Common myeloid progenitor, CD34-positive (primary cell): ENCODE results near the gene OR1S2.

Experiments
- CTCF ChIA-PET: fragments of 350-600 bp; sonication (Branson Sonifier 250); formaldehyde crosslinking; loops from one replicate; lab custom pipeline; 2021; ENCODE audit warnings: antibody characterized with exemption; lab: Charles Lee
- POLR2A ChIA-PET: fragments of 350-600 bp; sonication (Branson Sonifier 250); formaldehyde crosslinking; loops from one replicate; lab custom pipeline; 2021; ENCODE audit warnings: antibody characterized with exemption; lab: Charles Lee
- DNase-seq, 3 donors: peaks; one replicate each; pipeline versions ENCODE4 v3.0.0 to v3.0.0-alpha.2; 2013
- H3K27ac ChIP-seq, 2 experiments: 1 replicate in 1 of 2; 2 replicates in 1 of 2; pipeline ENCODE4 v1.7.0; 2013; ENCODE audit warnings: inconsistent platforms in 2 of 2, low read length in 2 of 2, mild to moderate bottlenecking in 2 of 2, low read depth in 1 of 2, moderate library complexity in 1 of 2; ENCODE audit not compliant: severe bottlenecking in 2 of 2, insufficient read depth in 1 of 2, poor library complexity in 1 of 2
- H3K27me3 ChIP-seq, 5 experiments: replicated peaks in 2 of 5; 1 replicate in 3 of 5; 2 replicates in 2 of 5; pipeline versions ENCODE4 v1.6.1 to v1.7.0; 2013; ENCODE audit warnings: low read length in 4 of 5, mild to moderate bottlenecking in 2 of 5, moderate library complexity in 2 of 5, inconsistent platforms in 1 of 5; ENCODE audit not compliant: insufficient read depth in 5 of 5, control insufficient read depth in 4 of 5
- H3K36me3 ChIP-seq, 4 experiments: 1 replicate in 2 of 4; 2 replicates in 2 of 4; pipeline versions ENCODE4 v1.6.1 to v1.7.0; 2013; ENCODE audit warnings: low read length in 3 of 4, control low read depth in 1 of 4, mild to moderate bottlenecking in 1 of 4; ENCODE audit not compliant: control insufficient read depth in 4 of 4, insufficient read depth in 4 of 4
- H3K4me1 ChIP-seq, 4 experiments: 1 replicate in 3 of 4; 2 replicates in 1 of 4; pipeline versions ENCODE4 v1.6.1 to v1.7.1; 2013; ENCODE audit warnings: low read length in 3 of 4, mild to moderate bottlenecking in 3 of 4, control low read depth in 1 of 4, inconsistent platforms in 1 of 4, moderate library complexity in 1 of 4; ENCODE audit not compliant: control insufficient read depth in 4 of 4, insufficient read depth in 4 of 4; ENCODE audit errors: control extremely low read depth in 1 of 4
- H3K4me3 ChIP-seq, 7 experiments: 1 replicate in 4 of 7; 2 replicates in 3 of 7; pipeline versions ENCODE4 v1.5.1 to v1.7.0; 2013; ENCODE audit warnings: mild to moderate bottlenecking in 7 of 7, low read length in 6 of 7, moderate library complexity in 6 of 7, inconsistent platforms in 2 of 7, low read depth in 2 of 7, control low read depth in 1 of 7; ENCODE audit not compliant: insufficient read depth in 4 of 7, control insufficient read depth in 1 of 7; ENCODE audit errors: extremely low read depth in 1 of 7
- H3K9me3 ChIP-seq, 5 experiments: 1 replicate in 4 of 5; 2 replicates in 1 of 5; pipeline versions ENCODE4 v1.6.1 to v1.7.1; 2013; ENCODE audit warnings: low read length in 4 of 5, mild to moderate bottlenecking in 2 of 5, inconsistent platforms in 1 of 5, low read depth in 1 of 5, moderate library complexity in 1 of 5; ENCODE audit not compliant: control insufficient read depth in 4 of 5, insufficient read depth in 2 of 5; ENCODE audit errors: control extremely low read depth in 1 of 5
- WGBS: methylation state at CpG from one replicate; pipeline ENCODE4 v1.1.5; 2013; ENCODE audit not compliant: insufficient coverage; 5-methylcytosine and 5-hydroxymethylcytosine counted together

The OR1S2 gene

GRCh38 chr11:58177409-58178054 is 26.4 kb downstream of the OR1S2 start:
- Histone ChIP-seq H3K4me3 (no peak overlapping the region), H3K4me1 (peaks cover 0 to 2% (median 0%) of the 10 kb centered on the region in 4 experiments), H3K9me3 (peaks cover 0 to 1% (median 0%) of the 10 kb centered on the region in 5 experiments), H3K27ac (no peak overlapping the region), H3K36me3 (no peaks in the 10 kb centered on the region), H3K27me3 (no peaks in the 10 kb centered on the region)
- POLR2A ChIA-PET = no interaction called here
- CTCF ChIA-PET = no interaction called here
- WGBS = 80% methylated on average over 2 of the region's 5 CpGs
- no peak for DNase-seq

DNA sequence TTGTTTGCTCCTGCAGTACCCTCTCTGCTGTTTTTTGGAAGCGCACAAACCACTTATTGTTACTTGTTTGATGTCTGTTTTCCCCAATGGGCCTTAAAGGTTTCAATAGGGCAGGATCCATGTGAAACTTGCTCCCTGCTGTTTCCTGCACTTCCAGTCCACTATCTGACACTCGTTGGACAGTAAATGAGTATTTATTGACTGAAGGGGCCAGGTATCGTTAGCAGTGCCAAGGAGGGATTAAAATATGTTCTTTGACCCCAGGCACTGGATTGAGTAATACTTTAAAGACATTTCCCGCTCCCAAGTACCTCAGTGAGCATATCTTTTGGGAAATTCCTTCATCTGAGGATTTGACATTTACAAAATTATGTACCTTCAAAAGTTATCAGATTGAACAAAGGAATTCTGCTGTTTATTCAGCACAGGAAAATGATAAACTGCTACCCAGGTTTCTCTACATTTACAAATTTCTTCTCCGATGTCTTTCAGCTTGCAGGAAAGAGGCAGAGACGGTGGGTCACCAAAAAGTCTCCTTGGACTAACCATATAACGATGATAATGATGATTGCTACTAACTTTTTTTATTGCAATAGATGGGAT is 38.3 kb downstream of the OR1S2 start:
- CTCF ChIA-PET = no interaction called here
- DNase-seq = no peak
- H3K9me3 ChIP-seq = no peaks in the 10 kb centered on the region
- H3K27me3 ChIP-seq = peaks cover 0 to 1% (median 0%) of the 10 kb centered on the region in 5 experiments
- POLR2A ChIA-PET = no interaction called here
- no peaks in the 10 kb centered on the region for H3K4me1 ChIP-seq
- H3K4me3 ChIP-seq = no peak overlapping the region
- H3K36me3 ChIP-seq = no peaks in the 10 kb centered on the region
- 82% methylated on average over 4 of the region's 7 CpGs for WGBS
- H3K27ac ChIP-seq = no peak overlapping the region

DNA sequence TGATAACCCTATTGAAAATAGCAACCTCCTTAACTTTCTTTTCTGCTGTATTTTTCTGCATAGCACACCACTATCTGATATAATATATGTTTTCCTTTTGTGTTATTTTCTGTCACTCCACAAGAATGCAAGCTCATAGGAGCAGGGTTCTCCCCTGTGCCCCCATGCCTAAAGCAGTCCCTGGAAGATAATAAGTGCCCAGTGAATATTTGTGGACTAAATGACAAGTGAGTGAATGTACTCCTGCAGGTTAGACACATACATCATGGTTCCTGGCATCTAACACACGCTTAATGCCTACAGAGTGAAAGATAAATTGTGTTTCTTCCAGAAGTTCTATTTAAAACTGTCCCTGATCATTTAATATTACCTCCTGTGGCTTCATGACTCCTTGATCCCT is 39.0 kb downstream of the OR1S2 start:
- Histone ChIP-seq H3K9me3 (no peaks in the 10 kb centered on the region), H3K27ac (no peak overlapping the region), H3K4me3 (no peak overlapping the region), H3K27me3 (peaks cover 0 to 1% (median 0%) of the 10 kb centered on the region in 5 experiments), H3K36me3 (no peaks in the 10 kb centered on the region), H3K4me1 (no peaks in the 10 kb centered on the region)
- ChIA-PET POLR2A (interaction anchor here (0.7 kb wide), 1 partner anchor 340 kb away, joined by 3 read pairs; no protein-coding TSS in a partner anchor), CTCF (no interaction called here)
- DNase-seq = no peak
- no CpG with 5 or more reads among the region's 1 CpG for WGBS

DNA sequence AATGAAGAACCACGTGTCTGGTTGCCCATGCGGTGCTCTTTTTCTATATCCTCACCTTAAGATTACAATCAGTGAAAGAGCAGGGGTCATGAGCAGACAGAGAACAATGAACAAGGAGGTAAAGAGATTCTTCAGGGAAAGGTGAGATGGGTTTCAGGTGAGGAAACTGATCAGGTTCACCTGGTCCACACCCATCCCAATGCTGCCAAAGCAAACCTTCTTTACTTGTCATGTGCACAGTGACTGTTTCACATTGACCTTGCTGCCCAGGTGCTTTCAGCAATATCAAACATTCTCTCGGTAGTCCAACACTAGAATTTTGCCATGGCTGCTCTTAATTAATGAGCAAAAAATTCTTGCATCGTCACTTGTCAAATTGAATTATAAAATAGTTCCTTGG is 39.6 kb downstream of the OR1S2 start:
- H3K27ac ChIP-seq = no peak overlapping the region
- peaks cover 0 to 1% (median 0%) of the 10 kb centered on the region in 5 experiments for H3K27me3 ChIP-seq
- H3K36me3 ChIP-seq = no peaks in the 10 kb centered on the region
- WGBS = 97% methylated on average over 2 of the region's 4 CpGs
- ChIA-PET CTCF (no interaction called here), POLR2A (interaction anchor here (0.7 kb wide), 1 partner anchor 341 kb away, joined by 3 read pairs; no protein-coding TSS in a partner anchor)
- no peaks in the 10 kb centered on the region for H3K4me1 ChIP-seq
- DNase-seq = no peak
- H3K9me3 ChIP-seq = no peaks in the 10 kb centered on the region
- H3K4me3 ChIP-seq = no peak overlapping the region
